Gastroesophageal sphincter (tissue), 4 donors: ENCODE measurements around the gene UBE2J1. TPM values are rescaled to one million over a fixed set of nuclear protein-coding genes. Genes with fewer than 3 reads are reported as not detected.

Experiments
- ATAC-seq: fragments of 150-250 bp; one replicate; pipeline ENCODE4 v1.9.1; 2016; ENCODE audit warnings: mild to moderate bottlenecking, moderate library complexity
- H3K27ac ChIP-seq, 4 donors: fragments of 200-600 bp; sonication (generic) in 3 of 4; 1 replicate in 3 of 4; 2 replicates in 1 of 4; pipeline ENCODE4 v1.5.1; 2016 to 2019
- H3K27me3 ChIP-seq: fragments of 200-600 bp; sonication (generic); one replicate; pipeline ENCODE4 v1.5.1; 2019
- H3K36me3 ChIP-seq, 2 donors: fragments of 200-600 bp; sonication (generic); one replicate each; pipeline ENCODE4 v1.5.1; 2019; ENCODE audit warnings: control low read depth in 1 of 2
- H3K4me1 ChIP-seq, 3 donors: fragments of 200-600 bp; sonication (generic); 1 replicate in 2 of 3; 2 replicates in 1 of 3; pipeline ENCODE4 v1.5.1; 2016 to 2019; ENCODE audit warnings: control low read depth in 2 of 3
- H3K4me3 ChIP-seq, 2 donors: fragments of 200-600 bp; sonication (generic); one replicate each; pipeline ENCODE4 v1.5.1; 2019; ENCODE audit warnings: mild to moderate bottlenecking in 1 of 2, moderate library complexity in 1 of 2
- H3K9me3 ChIP-seq, 3 donors: fragments of 200-600 bp; sonication (generic); one replicate each; pipeline ENCODE4 v1.5.1; 2017 to 2019; ENCODE audit warnings: control low read depth in 2 of 3
- CTCF ChIP-seq, 4 experiments: fragments of 200-600 bp in 2 of 4; fragments of 450-650 bp in 2 of 4; sonication (generic) in 1 of 4; IDR thresholded peaks; one replicate each; pipeline ENCODE4 v1.5.1; 2017 to 2019; ENCODE audit warnings: antibody characterized with exemption in 4 of 4, mild to moderate bottlenecking in 2 of 4, moderate library complexity in 2 of 4
- EP300 ChIP-seq: sonication (generic); formaldehyde crosslinking; IDR thresholded peaks from one replicate; pipeline ENCODE4 v1.6.1; 2017; ENCODE audit warnings: antibody characterized with exemption, mild to moderate bottlenecking
- POLR2A ChIP-seq, 2 donors: fragments of 450-650 bp; IDR thresholded peaks; one replicate each; pipeline ENCODE4 v1.6.1; 2017; ENCODE audit warnings: antibody characterized with exemption in 2 of 2, mild to moderate bottlenecking in 2 of 2, moderate library complexity in 1 of 2
- POLR2AphosphoS5 ChIP-seq: sonication (generic); formaldehyde crosslinking; IDR thresholded peaks from one replicate; pipeline ENCODE4 v1.6.1; 2017; ENCODE audit warnings: antibody characterized with exemption
- WGBS, 2 donors: methylation state at CpG; one replicate each; pipeline ENCODE4 v1.1.5; 2018; ENCODE audit warnings: low coverage in 1 of 2; 5-methylcytosine and 5-hydroxymethylcytosine counted together
- total RNA-seq, 4 donors: library from RNA; depleted of rRNA; stranded (reverse); fragments of >200 nt; gene quantifications; one replicate each; pipeline ENCODE4 v1.1.0, GENCODE V29; 2016

UBE2J1 gene
- total RNA-seq, 4 donors from 2014 or later, result 32.7 to 42.9 (median 36.9) TPM

GRCh38 chr6:89290401-89291155 is 61.9 kb downstream of the UBE2J1 start:
- ATAC-seq, result no peak
- Histone ChIP-seq H3K4me3 (no peak overlapping the region), H3K4me1 (no peaks in the 10 kb centered on the region), H3K9me3 (no peaks in the 10 kb centered on the region), H3K27ac (no peak overlapping the region), H3K27me3 (no peaks in the 10 kb centered on the region), H3K36me3 (no peaks in the 10 kb centered on the region)
- 70 to 94% methylated on average over 6 to 7 of the region's 13 CpGs for WGBS, 2 donors
- TF ChIP-seq POLR2A (IDR thresholded peaks at IDR 0.05), result no peak
- no peak for TF ChIP-seq CTCF (IDR thresholded peaks at IDR 0.05)
- no peak for TF ChIP-seq EP300
- no peak for TF ChIP-seq POLR2AphosphoS5

- Histone ChIP-seq H3K36me3 (no peaks in the 10 kb centered on the region), H3K27ac (no peak overlapping the region), H3K27me3 (no peaks in the 10 kb centered on the region), H3K4me1 (no peaks in the 10 kb centered on the region), H3K4me3 (no peak overlapping the region), H3K9me3 (no peaks in the 10 kb centered on the region)
- no peak for ATAC-seq
- TF ChIP-seq POLR2AphosphoS5 (no peak), POLR2A (IDR thresholded peaks at IDR 0.05) (no peak), CTCF (IDR thresholded peaks at IDR 0.05) (no peak), EP300 (no peak)
- 86 to 93% methylated on average over 2 to 3 of the region's 3 CpGs for WGBS, 2 donors
Measured at GRCh38 chr6:89289710-89290109, 62.8 kb downstream of the UBE2J1 start.

DNA sequence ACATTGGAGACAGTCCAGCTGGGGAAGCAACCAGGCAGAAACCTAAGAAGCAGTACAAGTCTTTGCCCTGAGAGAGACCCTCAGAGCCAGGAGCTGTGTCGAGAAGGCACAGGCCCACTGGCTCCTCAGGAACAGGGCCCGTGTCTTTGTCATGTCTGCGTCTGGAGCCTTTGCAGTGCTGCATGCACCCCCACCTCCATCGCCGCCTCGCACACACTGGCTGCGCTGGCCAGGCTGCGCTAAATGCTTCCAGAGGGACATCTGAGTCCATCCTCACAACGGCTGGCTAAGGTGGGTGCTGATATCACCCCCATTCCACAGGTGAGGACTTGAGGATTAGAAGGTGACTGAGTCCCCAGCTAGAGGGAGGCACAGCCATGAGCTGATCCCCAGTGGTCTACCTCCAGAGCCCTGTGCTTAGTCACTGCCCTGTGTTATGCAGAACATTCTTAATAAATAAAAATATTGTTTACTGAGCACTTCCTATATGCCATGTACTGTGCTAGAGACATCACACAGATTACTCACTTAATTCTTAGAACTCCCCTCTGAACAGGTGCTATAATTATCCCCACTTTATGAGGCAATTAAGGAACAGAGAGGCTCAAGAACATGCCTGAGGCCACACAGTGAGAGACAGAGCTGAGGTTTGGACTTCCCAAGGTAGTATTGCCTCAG is 65.0 kb downstream of the UBE2J1 start:
- no peak for ATAC-seq
- Histone ChIP-seq H3K36me3 (no peaks in the 10 kb centered on the region), H3K27ac (no peak overlapping the region), H3K27me3 (no peaks in the 10 kb centered on the region), H3K9me3 (no peaks in the 10 kb centered on the region), H3K4me1 (no peaks in the 10 kb centered on the region), H3K4me3 (no peak overlapping the region)
- 90% methylated on average over 2 of the region's 9 CpGs; no CpG with 5 or more reads in 1 of the 2 donors for whole genome bisulfite sequencing, 2 donors
- TF ChIP-seq POLR2A (IDR thresholded peaks at IDR 0.05), result no peak
- TF ChIP-seq POLR2AphosphoS5, result no peak
- no peak for TF ChIP-seq CTCF (IDR thresholded peaks at IDR 0.05)
- no peak for TF ChIP-seq EP300

GRCh38 chr6:89286516-89286915 is 66.0 kb downstream of the UBE2J1 start:
- Histone ChIP-seq H3K4me1 (no peaks in the 10 kb centered on the region), H3K36me3 (no peaks in the 10 kb centered on the region), H3K4me3 (no peak overlapping the region), H3K9me3 (no peaks in the 10 kb centered on the region), H3K27me3 (no peaks in the 10 kb centered on the region), H3K27ac (no peak overlapping the region)
- TF ChIP-seq CTCF (IDR thresholded peaks at IDR 0.05) (no peak), POLR2A (IDR thresholded peaks at IDR 0.05) (no peak), EP300 (no peak), POLR2AphosphoS5 (no peak)
- no peak for ATAC-seq
- 70 to 100% methylated on average over 2 to 5 of the region's 6 CpGs for WGBS, 2 donors
